GM19023 (cell line): Measurements from ENCODE around the gene SAMHD1.
"Not testable (repeated sequence)": the region's sequence is repeated elsewhere in the genome, so short reads cannot be mapped to it uniquely, and the experiment has no call there.

ENCODE experiments used
- ATAC-seq: cut with Tn5 transposase; IDR thresholded peaks from one replicate; pipeline ENCODE4 v1.9.1; 2021; ENCODE audit warnings: mild to moderate bottlenecking, moderate library complexity; ENCODE audit not compliant: unreplicated experiment

SAMHD1 gene

DNA sequence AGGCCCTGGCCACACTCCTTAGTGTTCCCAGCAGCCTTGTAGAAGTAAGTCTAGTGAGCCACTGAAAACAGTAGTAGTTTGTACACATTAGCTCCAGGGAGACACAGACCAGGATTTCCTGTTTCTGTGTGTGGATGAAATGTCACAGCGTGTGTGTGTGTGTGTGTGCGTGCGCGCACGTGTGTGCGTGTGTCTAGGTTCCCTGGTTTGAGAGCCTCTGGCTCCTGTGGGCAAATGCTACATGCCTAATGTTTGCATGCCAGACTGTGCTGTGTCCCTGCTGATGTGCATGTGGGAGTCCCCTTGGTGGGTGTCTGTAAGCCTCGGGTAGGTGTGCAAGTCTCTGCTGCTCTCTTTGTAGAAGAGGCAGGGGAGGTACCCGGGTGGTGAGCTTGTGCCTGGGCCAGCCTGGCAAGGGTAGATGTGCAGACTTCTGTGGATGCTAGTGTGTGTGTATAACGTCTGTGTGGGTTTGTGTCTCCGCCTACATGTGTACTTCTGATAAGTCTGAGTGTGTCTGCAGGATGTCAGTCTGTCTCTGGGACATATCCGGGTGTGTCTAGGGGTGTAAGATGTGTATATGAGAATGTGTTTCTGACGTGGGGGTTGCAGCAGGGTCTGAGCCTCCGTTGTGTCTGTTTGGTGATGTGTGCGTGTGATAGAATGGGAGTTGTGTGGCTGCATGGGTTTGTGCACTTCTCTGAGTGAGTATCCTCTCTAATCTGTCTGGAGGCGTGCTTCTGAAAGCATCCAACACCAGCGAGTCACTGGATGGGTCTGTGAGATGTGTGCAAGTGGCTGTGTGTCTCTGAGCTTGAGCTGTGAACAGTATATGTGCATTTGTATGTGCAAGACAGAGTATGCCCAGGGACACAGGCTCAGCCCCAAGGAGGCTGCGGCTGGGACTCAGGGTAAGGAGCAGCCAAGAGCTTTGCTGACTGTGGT is 94.5 kb downstream of the SAMHD1 start:
- no peak for ATAC-seq

DNA sequence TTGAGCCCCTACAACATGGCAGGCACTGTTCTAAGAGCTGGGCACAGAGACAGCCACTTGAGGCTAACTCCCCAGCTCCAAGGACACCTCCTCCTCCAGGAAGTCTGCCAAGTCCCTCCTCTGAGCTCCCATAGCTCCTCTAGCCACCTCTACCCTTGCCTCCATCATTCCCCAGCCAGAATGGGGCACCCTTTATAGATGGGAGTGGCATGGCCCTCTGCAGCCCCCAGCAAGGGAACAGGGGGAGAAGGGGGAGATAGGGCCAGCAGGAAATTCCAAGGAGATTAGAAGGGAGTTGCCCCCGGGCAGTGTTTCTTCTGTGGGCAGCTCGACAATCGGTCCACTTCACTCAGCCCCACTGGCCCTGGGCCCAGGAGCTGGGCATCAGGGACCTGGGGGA is 95.3 kb downstream of the SAMHD1 start:
- no peak for ATAC-seq

DNA sequence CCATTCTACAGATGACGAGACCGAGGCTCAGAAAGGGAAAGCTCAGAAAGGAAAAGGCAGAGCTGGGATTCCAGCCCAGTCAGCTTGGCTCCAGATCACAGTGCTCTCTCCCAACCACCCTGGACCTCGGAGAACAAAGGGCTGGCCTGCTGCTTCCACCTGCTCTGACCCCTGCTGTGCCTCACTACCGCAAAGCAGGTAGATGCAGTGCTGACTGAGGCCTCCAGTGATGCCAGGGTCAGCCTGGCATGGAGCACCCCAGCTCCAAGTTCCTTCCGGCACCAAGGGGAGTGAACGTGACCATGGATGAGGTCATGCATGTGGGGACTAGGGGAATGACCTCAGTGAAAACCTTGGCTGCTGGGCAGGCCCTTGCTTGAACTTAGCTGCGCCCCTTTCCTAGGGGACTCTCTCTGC is 96.3 kb downstream of the SAMHD1 start:
- no peak for ATAC-seq

DNA sequence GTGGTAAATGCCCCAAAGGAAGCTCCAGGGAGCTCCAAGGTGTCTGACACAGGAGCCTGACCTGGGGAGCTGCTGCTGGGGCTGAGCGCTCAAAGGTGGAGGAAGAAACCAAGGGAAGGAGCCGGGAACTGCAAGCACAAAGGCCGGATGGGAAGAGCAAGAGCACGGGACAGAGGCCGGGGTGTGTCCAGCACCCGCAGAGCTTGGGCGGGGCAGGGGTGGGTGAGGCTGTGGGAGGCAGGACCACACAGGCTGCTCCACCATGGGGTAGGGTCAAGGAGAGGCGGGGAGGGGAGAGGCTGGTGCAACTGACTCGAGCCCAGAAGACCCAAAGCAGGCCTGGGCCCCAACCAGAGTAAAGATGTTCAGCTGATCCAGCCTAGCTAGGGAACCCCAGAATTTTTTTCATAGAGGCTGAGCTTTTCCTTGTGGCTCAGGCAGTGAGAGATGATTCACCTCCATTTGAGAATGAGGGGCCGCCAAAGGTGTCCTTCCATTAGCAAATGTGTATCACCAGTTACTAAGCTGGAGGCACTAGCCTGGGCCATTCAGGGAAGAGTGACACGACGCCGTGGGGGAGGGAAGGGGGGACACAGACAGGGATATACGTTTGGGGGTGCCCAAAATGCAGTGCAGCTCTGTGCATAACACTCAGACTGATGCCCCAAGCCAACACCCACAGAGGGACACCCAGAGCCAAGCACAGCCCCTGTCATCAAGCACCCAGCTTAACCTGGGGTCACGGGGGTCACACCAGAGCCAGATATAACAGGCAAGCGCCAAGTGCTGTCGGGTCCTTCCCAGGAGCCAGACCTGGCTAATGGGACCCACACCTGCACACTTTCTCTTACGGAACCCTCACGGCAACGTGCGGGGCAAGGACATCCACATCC is 96.9 kb downstream of the SAMHD1 start:
- ATAC-seq: no peak

DNA sequence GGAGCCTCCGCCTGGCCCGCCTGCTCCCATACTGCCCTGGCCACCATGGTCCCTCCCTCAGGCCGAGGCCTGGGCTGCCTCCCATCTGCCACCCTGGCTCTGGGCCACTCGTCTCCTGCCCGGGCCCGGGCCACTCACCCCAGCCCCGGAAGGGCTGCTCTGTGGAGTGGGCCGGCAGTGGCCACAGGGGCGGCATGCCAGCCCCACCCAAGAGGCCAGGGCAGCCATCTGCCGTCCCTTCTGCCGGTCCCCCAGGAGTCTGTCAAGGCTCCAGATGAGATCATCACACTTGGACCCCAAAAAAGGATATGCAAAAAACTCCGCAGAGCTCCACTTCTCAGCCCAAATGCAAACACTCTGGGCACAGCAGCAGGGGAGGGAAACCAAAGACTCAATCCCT is 99.3 kb downstream of the SAMHD1 start:
- ATAC-seq: no peak

DNA sequence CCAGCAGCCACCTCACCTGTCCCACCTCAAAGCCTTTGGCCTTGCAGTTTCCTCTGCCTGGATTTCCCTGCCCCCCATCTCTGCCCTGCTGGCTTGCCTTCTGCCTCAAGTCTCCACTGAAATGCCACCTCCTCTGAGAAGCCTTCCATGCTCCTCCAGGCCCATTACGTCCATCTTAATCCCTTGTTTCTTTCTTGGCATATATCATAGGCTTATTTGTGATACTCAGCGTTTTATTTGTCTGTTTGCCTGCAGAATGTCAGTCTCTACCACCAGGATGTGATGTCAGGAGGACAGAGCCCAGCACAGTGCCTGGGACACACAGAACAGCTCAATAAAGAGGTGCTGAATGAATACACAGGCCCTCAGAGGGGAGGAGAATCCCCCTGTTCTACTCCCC is 100.0 kb downstream of the SAMHD1 start:
- ATAC-seq: no peak

DNA sequence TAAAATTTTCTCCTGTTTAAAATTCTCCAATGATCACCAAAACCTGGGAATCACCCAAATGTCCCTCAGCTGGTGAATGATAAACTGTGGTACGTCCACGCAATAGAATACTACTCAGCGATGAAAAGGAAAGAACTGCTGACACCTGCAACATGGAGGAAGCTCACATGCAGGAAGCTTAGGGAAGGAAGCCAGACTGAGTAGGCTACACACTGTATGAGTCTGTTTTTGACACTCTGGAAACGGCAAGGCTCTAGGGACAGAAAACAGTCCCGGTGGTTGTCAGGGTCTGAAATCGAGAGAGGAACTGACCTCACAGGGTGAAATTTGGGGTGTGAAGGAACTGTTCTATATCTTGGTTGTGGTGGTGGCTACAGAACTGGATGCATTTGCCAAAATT is 100.7 kb downstream of the SAMHD1 start:
- ATAC-seq: no peak

DNA sequence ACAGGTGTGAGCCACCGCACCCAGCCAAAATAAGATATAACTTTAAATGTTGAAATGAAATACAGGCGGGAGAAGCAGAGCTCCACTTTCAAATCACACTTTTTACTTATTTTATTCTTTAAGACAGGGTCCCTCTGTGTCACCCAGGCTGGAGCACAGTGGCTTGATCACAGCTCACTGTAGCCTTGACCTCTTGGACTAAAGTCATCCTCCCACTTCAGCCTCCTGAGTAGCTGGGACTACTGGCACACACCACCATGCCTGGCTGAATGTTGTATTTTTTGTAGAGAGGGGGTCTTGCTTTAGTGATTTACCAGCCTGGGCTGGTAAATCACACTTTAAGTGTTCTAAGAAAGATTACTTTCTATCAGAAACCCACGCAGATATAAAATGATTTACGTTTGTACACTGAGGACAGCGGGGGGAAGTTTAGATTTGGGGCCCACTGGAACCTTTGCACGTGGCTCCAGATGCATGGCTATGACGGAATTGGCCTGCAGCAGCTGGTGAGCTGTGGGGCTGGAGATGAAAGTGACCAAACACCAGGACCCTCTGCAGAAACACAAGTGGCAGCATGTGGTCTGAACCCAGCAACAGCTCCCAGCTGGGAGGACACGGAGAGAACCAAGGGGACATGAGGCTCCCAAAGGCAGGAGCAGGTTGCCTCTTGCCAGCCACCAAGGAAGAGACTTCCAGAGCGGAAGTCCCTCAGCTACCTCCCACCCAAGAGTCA is 102.0 kb downstream of the SAMHD1 start:
- no peak for ATAC-seq

DNA sequence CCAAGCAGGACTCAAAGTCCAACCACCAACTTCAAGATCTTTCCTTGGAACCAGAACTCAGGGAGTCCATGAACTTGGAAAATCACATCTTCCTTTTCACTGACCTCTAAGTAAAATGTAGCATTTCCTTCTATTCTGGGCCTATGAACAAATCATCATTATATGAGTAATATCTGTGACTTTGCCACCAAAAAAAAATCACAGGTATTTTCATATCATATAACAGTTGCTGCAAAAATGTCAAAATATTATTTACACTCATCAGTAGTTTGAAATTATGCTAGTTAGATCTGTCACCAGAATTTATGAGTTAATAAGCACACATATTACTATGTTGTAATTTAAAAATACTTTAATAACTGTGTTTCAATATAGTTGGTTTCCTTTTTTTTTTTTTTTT is 102.8 kb downstream of the SAMHD1 start:
- ATAC-seq: no peak

DNA sequence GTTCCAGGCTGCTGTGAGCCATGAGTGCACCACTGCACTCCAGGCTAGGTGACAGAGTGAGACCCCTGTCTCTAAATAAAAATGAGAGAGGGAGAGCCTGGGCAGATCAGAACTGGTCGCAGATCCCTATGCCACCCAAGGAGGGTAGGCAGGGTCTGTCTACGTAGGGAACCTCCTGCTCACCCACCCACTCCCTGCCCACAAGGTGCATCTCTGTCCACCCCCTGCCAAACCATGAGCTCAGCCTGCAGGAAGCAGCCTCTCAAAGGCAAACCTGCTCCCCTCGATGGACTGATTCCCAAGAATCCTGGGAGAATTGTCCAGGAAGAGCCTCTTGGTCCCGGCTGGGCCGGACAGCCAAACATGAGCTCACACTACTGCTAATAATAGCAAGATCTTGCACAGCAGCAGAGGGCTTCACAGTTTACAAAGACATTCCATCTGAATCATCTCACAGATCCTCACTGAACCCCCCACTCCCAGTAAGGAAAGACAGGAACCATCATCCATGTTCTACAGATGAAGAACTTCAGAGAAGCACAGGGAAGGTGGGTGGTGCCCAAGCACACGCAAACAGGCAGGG is 103.3 kb downstream of the SAMHD1 start:
- no peak for ATAC-seq

DNA sequence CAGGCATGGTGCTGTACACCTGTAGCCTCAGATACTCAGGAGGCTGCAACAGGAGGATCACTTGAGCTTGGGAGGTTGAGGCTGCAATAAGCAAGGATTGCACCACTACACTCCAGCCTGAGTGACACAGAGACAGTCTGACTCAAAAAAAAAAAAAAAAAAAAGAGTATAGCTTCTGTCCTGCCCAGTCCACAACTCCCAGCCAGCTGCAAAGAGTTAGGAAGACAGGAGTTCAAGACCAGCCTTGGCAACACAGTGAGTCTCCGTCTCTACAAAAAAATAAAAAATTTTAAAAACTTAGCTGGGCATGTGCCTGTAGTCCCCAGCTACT is 103.8 kb downstream of the SAMHD1 start:
- ATAC-seq: no peak

DNA sequence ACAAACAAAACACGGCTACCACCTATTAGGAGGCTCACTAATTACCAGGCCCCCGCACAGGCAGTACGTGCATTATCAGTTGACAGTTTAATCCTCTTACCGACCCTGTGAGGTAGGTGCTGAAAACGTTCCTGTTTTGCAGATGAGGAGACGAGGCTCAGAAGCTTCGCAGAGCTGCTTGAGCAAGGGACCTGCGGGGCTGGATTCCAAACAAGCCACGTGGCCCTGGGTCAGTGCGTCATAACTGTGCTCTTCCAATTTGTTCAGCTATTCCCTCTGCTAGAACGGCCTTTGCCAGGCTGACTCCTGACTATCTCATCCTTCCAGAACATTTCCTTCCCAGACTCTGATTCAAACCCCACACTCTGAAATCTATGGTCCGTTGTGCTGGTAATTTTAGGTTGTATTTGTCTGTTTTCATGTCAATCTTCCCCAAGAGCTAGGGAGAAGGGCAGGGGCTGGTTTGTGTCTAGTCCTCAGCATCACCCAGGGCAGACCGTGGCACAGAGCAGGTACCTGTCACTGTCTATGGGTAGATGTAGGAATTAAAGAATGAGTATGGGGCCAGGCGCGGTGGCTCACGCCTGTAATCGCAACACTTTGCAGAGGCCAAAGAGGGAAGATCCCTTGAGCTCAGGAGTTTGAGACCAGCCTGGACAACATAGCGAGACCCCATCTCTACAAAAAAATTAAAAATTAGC is 104.3 kb downstream of the SAMHD1 start:
- no peak for ATAC-seq

DNA sequence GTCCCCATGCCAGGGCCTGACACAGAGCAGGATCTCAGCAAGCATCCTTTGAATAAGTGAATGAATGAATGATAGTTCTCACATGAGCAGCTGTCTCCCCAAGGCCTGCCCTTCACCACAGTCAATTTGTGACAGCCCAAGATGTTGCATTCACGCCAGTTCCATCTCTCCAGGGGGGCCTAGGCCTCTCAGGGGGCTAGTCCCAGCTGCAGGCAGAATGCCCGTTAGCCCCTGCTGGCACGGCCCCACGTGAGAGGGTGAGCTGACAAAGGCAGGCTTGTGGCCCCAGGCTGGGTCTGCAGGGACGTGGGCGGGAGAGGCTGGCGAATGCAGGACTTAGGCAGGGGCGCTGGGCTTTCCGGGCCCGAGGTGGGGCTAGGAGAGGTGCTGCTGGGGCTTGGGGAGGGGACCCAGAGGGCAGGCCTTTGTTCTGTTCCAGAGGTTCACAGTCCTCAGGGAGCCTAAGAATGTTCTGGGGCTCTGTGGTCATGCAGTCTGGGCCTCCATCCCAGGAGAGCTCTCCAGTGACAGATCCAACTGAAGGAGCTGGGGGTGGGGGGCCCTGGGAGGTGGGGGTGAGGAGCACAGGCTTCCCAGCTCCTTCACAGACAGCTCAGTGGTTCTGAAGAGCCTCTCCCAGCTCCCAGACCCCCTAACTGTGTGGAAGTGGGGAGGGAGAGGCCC is 106.1 kb downstream of the SAMHD1 start:
- no peak for ATAC-seq

DNA sequence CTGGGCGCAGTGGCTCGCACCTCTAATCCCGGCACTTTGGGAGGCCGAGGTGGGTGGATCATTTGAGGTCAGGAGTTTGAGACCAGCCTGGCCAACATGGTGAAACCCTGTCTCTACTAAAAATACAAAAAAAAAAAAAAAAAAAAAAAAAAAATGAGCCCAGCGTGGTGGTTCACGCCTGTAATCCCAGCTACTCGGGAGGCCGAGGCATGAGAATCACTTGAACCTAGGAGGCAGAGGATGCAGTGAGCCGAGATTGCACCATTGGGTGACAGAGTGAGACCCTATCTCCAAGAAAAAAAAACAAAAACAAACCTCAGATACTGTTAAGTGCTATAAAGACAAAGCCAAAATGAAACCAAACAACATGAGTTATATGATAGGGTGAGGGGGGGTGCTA is 110.5 kb downstream of the SAMHD1 start:
- not testable (repeated sequence) for ATAC-seq
